Right lobe of liver (tissue), 6 donors: ENCODE data around the gene KIF3C. TPM values are rescaled to one million over a fixed set of nuclear protein-coding genes. Genes with fewer than 3 reads are reported as not detected.

ENCODE experiments used
- ATAC-seq, 4 donors: fragments of 200-7000 bp; cut with Tn5 transposase; one replicate each; pipeline ENCODE4 v1.9.1; 2020; ENCODE audit warnings: mild to moderate bottlenecking in 4 of 4, moderate library complexity in 4 of 4
- DNase-seq, 3 donors: peaks; one replicate each; pipeline ENCODE4 v3.0.0-alpha.2; 2020
- H3K27ac ChIP-seq, 3 donors: fragments of 200-600 bp; one replicate each; pipeline ENCODE4 v1.8.0; 2022
- H3K27me3 ChIP-seq, 2 donors: fragments of 200-600 bp; one replicate each; pipeline ENCODE4 v1.8.0; 2022
- H3K36me3 ChIP-seq, 4 donors: fragments of 200-600 bp; sonication (generic) in 1 of 4; one replicate each; pipeline versions ENCODE4 v1.5.1 to v1.8.0; 2017 to 2022; ENCODE audit warnings: control low read depth in 1 of 4
- H3K4me1 ChIP-seq, 4 donors: fragments of 200-600 bp; sonication (generic) in 1 of 4; one replicate each; pipeline versions ENCODE4 v1.5.1 to v1.8.0; 2017 to 2022; ENCODE audit warnings: control low read depth in 1 of 4
- H3K4me3 ChIP-seq, 3 donors: fragments of 200-600 bp; one replicate each; pipeline ENCODE4 v1.8.0; 2022
- H3K9me3 ChIP-seq, 4 donors: fragments of 200-600 bp; sonication (generic) in 1 of 4; one replicate each; pipeline versions ENCODE4 v1.5.1 to v1.8.0; 2017 to 2022; ENCODE audit warnings: control low read depth in 1 of 4
- CTCF ChIP-seq, 4 donors: fragments of 200-600 bp in 3 of 4; fragments of 450-650 bp in 1 of 4; IDR thresholded peaks; one replicate each; pipeline versions ENCODE4 v1.5.1 to v1.8.0; 2016 to 2022; ENCODE audit warnings: antibody characterized with exemption in 4 of 4, mild to moderate bottlenecking in 2 of 4
- POLR2A ChIP-seq: fragments of 450-650 bp; IDR thresholded peaks from one replicate; pipeline ENCODE4 v1.6.1; 2017; ENCODE audit warnings: antibody characterized with exemption, mild to moderate bottlenecking
- WGBS: methylation state at CpG from one replicate; pipeline ENCODE4 v1.1.6; 2018; ENCODE audit warnings: low coverage, low lambda C conversion rate; ENCODE audit not compliant: insufficient coverage; ENCODE audit errors: missing lambda C conversion rate; 5-methylcytosine and 5-hydroxymethylcytosine counted together
- intact Hi-C, 2 donors: fragments of 100-400 bp; cut with DNase I; formaldehyde crosslinking; loops; one replicate each; pipeline versions ENCODE4 v1.11.2 to v1.14.1; 2022
- total RNA-seq, 6 experiments: library from RNA; depleted of rRNA in 2 of 6; stranded (reverse); fragments of >200 nt in 2 of 6; fragmentation: NEBNext Ultra II Directional in 3 of 6; extraction: Animal tissue kit (Norgen Biotek cat#: 25700) in 3 of 6; gene quantifications; one replicate each; pipeline versions ENCODE4 v1.1.0 to v1.2.4, GENCODE V29; 2016 to 2023
- donor health status: DM: no; HTN: yes; CAD: no.
- donor health status: DM: no; HTN: no; CAD: no.
- donor health status: DM: no; HTN: no; CAD: no.
- donor health status: DM: no; HTN: yes; CAD: no.
- donor health status: DM: no; HTN: yes; CAD: no.

KIF3C gene
- total RNA-seq, 6 experiments from 2014 or later = 0.88 to 2.2 (median 1.0) TPM

GRCh38 chr2:25980951-25981350, 1.3 kb downstream of the KIF3C start:
- DNase-seq (peak in 1 of 3 donors; percentile 40), ATAC-seq (no peak)
- WGBS = 100% methylated on average over 3 of the region's 14 CpGs
- H3K36me3 ChIP-seq = no peaks in the 10 kb centered on the region
- intact Hi-C loops = no loop called here
- H3K4me1 ChIP-seq = peaks cover 0 to 6% (median 0%) of the 10 kb centered on the region in 4 donors
- H3K27ac ChIP-seq = no peak overlapping the region
- no peaks in the 10 kb centered on the region for H3K9me3 ChIP-seq
- H3K4me3 ChIP-seq = no peak overlapping the region
- H3K27me3 ChIP-seq = no peaks in the 10 kb centered on the region
- no peak for TF ChIP-seq POLR2A
- TF ChIP-seq CTCF (IDR thresholded peaks at IDR 0.05) = no peak

GRCh38 chr2:25980076-25980887, 2.0 kb downstream of the KIF3C start:
- Histone ChIP-seq H3K27ac (no peak overlapping the region), H3K4me3 (no peak overlapping the region), H3K9me3 (no peaks in the 10 kb centered on the region), H3K27me3 (no peaks in the 10 kb centered on the region), H3K4me1 (peaks cover 0 to 6% (median 0%) of the 10 kb centered on the region in 4 donors), H3K36me3 (no peaks in the 10 kb centered on the region)
- DNase-seq = peak in 1 of 3 donors; percentile 47
- no peak for ATAC-seq
- TF ChIP-seq CTCF (IDR thresholded peaks at IDR 0.05) (no peak), POLR2A (no peak)
- intact Hi-C loops = no loop called here
- WGBS = 91% methylated on average over 6 of the region's 29 CpGs

- H3K4me1 ChIP-seq = peaks cover 0 to 6% (median 0%) of the 10 kb centered on the region in 4 donors
- no peaks in the 10 kb centered on the region for H3K27me3 ChIP-seq
- TF ChIP-seq CTCF (IDR thresholded peaks at IDR 0.05) (no peak), POLR2A (no peak)
- no peak overlapping the region for H3K4me3 ChIP-seq
- no peak for DNase-seq
- 29% methylated on average over 1 of the region's 2 CpGs for WGBS
- intact Hi-C loops = no loop called here
- no peaks in the 10 kb centered on the region for H3K9me3 ChIP-seq
- H3K27ac ChIP-seq = no peak overlapping the region
- ATAC-seq = no peak
- no peaks in the 10 kb centered on the region for H3K36me3 ChIP-seq
Measured at GRCh38 chr2:25979001-25979400, 3.3 kb downstream of the KIF3C start.

- TF ChIP-seq CTCF (IDR thresholded peaks at IDR 0.05) (no peak), POLR2A (no peak)
- WGBS = 83% methylated on average over 3 of the region's 3 CpGs
- ATAC-seq = no peak
- Histone ChIP-seq H3K9me3 (no peaks in the 10 kb centered on the region), H3K27ac (no peak overlapping the region), H3K4me1 (peaks cover 0 to 6% (median 0%) of the 10 kb centered on the region in 4 donors), H3K36me3 (no peaks in the 10 kb centered on the region), H3K4me3 (no peak overlapping the region), H3K27me3 (no peaks in the 10 kb centered on the region)
- intact Hi-C loops = no loop called here
- peak in 1 of 3 donors; percentile 7 for DNase-seq
Measured at GRCh38 chr2:25977768-25978167, 4.5 kb downstream of the KIF3C start.
